H9 (cell line): ENCODE data around the gene SMURF1. TPM values are rescaled to one million over a fixed set of nuclear protein-coding genes. Genes with fewer than 3 reads are reported as not detected.

ENCODE experiments used
- DNase-seq: peaks from one replicate; pipeline ENCODE4 v3.0.0-alpha.2; 2017
- H2AFZ ChIP-seq: one replicate; pipeline ENCODE4 v1.6.1; 2013; ENCODE audit warnings: mild to moderate bottlenecking, low read length, control low read depth, moderate library complexity
- H2AK5ac ChIP-seq: 2 replicates; pipeline ENCODE4 v1.6.1; 2013; ENCODE audit warnings: low read length, control low read depth, mixed read lengths; ENCODE audit not compliant: insufficient read length
- H2BK120ac ChIP-seq: one replicate; pipeline ENCODE4 v1.6.1; 2013; ENCODE audit warnings: low read depth, mild to moderate bottlenecking, low read length, control low read depth, inconsistent platforms; ENCODE audit not compliant: poor library complexity, severe bottlenecking
- H2BK12ac ChIP-seq: 2 replicates; pipeline ENCODE4 v1.6.1; 2013; ENCODE audit warnings: low read length, control low read depth, mixed read lengths, low read depth; ENCODE audit not compliant: insufficient read length
- H2BK15ac ChIP-seq: 2 replicates; pipeline ENCODE4 v1.6.1; 2013; ENCODE audit warnings: low read depth, low read length, control low read depth
- H2BK20ac ChIP-seq: one replicate; pipeline ENCODE4 v1.6.1; 2013; ENCODE audit warnings: low read depth, mild to moderate bottlenecking, low read length, control low read depth, inconsistent platforms; ENCODE audit not compliant: poor library complexity, severe bottlenecking
- H2BK5ac ChIP-seq: 2 replicates; pipeline ENCODE4 v1.6.1; 2013; ENCODE audit warnings: low read length, control low read depth, mixed read lengths; ENCODE audit not compliant: insufficient read length
- H3K14ac ChIP-seq: 2 replicates; pipeline ENCODE4 v1.6.1; 2013; ENCODE audit warnings: low read length, control low read depth; ENCODE audit not compliant: insufficient read depth
- H3K18ac ChIP-seq: 2 replicates; pipeline ENCODE4 v1.6.1; 2013; ENCODE audit warnings: low read depth, mild to moderate bottlenecking, mixed read lengths, low read length, control low read depth; ENCODE audit not compliant: insufficient read length
- H3K23ac ChIP-seq: 2 replicates; pipeline ENCODE4 v1.6.1; 2013; ENCODE audit warnings: low read length, control low read depth, mixed read lengths, low read depth; ENCODE audit not compliant: insufficient read length
- H3K23me2 ChIP-seq: 2 replicates; pipeline ENCODE4 v1.6.1; 2013; ENCODE audit warnings: low read depth, mild to moderate bottlenecking, mixed read lengths, low read length, control low read depth; ENCODE audit not compliant: insufficient read length, poor library complexity, severe bottlenecking
- H3K27ac ChIP-seq: 2 replicates; pipeline ENCODE4 v1.5.1; 2013; ENCODE audit warnings: low read length, control low read depth, mixed read lengths, low read depth; ENCODE audit not compliant: insufficient read length
- H3K27me3 ChIP-seq: 2 replicates; pipeline ENCODE4 v1.6.1; 2013; ENCODE audit warnings: low read length, control low read depth, inconsistent platforms; ENCODE audit not compliant: insufficient read depth
- H3K4ac ChIP-seq: 2 replicates; pipeline ENCODE4 v1.6.1; 2013; ENCODE audit warnings: low read depth, mild to moderate bottlenecking, control low read depth, inconsistent platforms, low read length, moderate library complexity
- H3K4me1 ChIP-seq: 2 replicates; pipeline ENCODE4 v1.6.1; 2013; ENCODE audit warnings: low read length, control low read depth, inconsistent platforms; ENCODE audit not compliant: insufficient read depth
- H3K4me2 ChIP-seq: 2 replicates; pipeline ENCODE4 v1.6.1; 2013; ENCODE audit warnings: low read length, control low read depth, mixed read lengths; ENCODE audit not compliant: insufficient read length, insufficient read depth
- H3K56ac ChIP-seq: 2 replicates; pipeline ENCODE4 v1.6.1; 2013; ENCODE audit warnings: low read depth, mild to moderate bottlenecking, mixed read lengths, low read length, control low read depth; ENCODE audit not compliant: insufficient read length
- H3K79me1 ChIP-seq: 2 replicates; pipeline ENCODE4 v1.6.1; 2013; ENCODE audit warnings: low read depth, mild to moderate bottlenecking, moderate library complexity, low read length, control low read depth, inconsistent platforms; ENCODE audit not compliant: insufficient read depth, poor library complexity, severe bottlenecking
- H3K79me2 ChIP-seq: 2 replicates; pipeline ENCODE4 v1.6.1; 2013; ENCODE audit warnings: low read length, control low read depth, inconsistent platforms; ENCODE audit not compliant: insufficient read depth
- H3K9ac ChIP-seq: 2 replicates; pipeline ENCODE4 v1.6.1; 2013; ENCODE audit warnings: low read length, control low read depth, mixed read lengths; ENCODE audit not compliant: insufficient read length; ENCODE audit errors: extremely low read depth
- H3K9me3 ChIP-seq: one replicate; pipeline ENCODE4 v1.6.1; 2013; ENCODE audit warnings: low read depth, low read length, inconsistent platforms; ENCODE audit not compliant: control insufficient read depth
- H3T11ph ChIP-seq: one replicate; pipeline ENCODE4 v1.6.1; 2013; ENCODE audit warnings: mild to moderate bottlenecking, low read length, control low read depth, inconsistent platforms
- H4K20me1 ChIP-seq: one replicate; pipeline ENCODE4 v1.6.1; 2013; ENCODE audit not compliant: control insufficient read depth, insufficient read length, insufficient read depth
- H4K5ac ChIP-seq: 2 replicates; pipeline ENCODE4 v1.6.1; 2013; ENCODE audit warnings: low read depth, mild to moderate bottlenecking, mixed read lengths, low read length, control low read depth; ENCODE audit not compliant: insufficient read length
- H4K8ac ChIP-seq: replicated peaks from 2 replicates; pipeline ENCODE4 v1.6.1; 2013; ENCODE audit warnings: low read length, control low read depth, mixed read lengths, low read depth; ENCODE audit not compliant: insufficient read length
- H4K91ac ChIP-seq: 2 replicates; pipeline ENCODE4 v1.6.1; 2013; ENCODE audit warnings: low read depth, mild to moderate bottlenecking, moderate library complexity, mixed read lengths, low read length, control low read depth; ENCODE audit not compliant: insufficient read length
- H3K27ac Mint-ChIP-seq, 3 experiments: 2 replicates in 2 of 3; 3 replicates in 1 of 3; pipeline ENCODE4 v1.8.0; 2020 to 2021; ENCODE audit warnings: mixed read lengths in 3 of 3, mild to moderate bottlenecking in 1 of 3, moderate library complexity in 1 of 3
- H3K27me3 Mint-ChIP-seq: 2 replicates; pipeline ENCODE4 v1.8.0; 2021; ENCODE audit warnings: low read depth, mild to moderate bottlenecking, moderate library complexity, mixed read lengths
- H3K36me3 Mint-ChIP-seq, 3 experiments: 2 replicates in 2 of 3; 3 replicates in 1 of 3; pipeline ENCODE4 v1.8.0; 2020 to 2021; ENCODE audit warnings: low read depth in 3 of 3, mixed read lengths in 3 of 3; ENCODE audit not compliant: insufficient read depth in 1 of 3
- H3K4me1 Mint-ChIP-seq, 2 experiments: 2 replicates each; pipeline ENCODE4 v1.8.0; 2020; ENCODE audit warnings: mixed read lengths in 2 of 2
- H3K4me3 Mint-ChIP-seq, 2 experiments: 2 replicates in 1 of 2; 3 replicates in 1 of 2; pipeline ENCODE4 v1.8.0; 2020 to 2021; ENCODE audit warnings: mild to moderate bottlenecking in 2 of 2, mixed read lengths in 2 of 2, moderate library complexity in 1 of 2
- H3K9me3 Mint-ChIP-seq, 2 experiments: 2 replicates in 1 of 2; 3 replicates in 1 of 2; pipeline ENCODE4 v1.8.0; 2020; ENCODE audit warnings: mild to moderate bottlenecking in 2 of 2, mixed read lengths in 2 of 2, moderate library complexity in 1 of 2
- WGBS: extraction: QIAGEN DNeasy Blood & Tissue Kit; methylation state at CpG from one replicate; pipeline ENCODE4 v1.1.7; 2013; ENCODE audit warnings: missing lambda C conversion rate, low lambda C conversion rate, mixed read lengths; ENCODE audit not compliant: insufficient read length; ENCODE audit errors: extremely low coverage; 5-methylcytosine and 5-hydroxymethylcytosine counted together
- total RNA-seq: library from RNA; stranded (reverse); gene quantifications from 2 replicates; pipeline ENCODE4 v1.2.1, GENCODE V29; 2021
- TF ChIP-seq, protein P1 (sequence below): fragments of 200-600 bp; sonication (generic); conservative IDR thresholded peaks from 3 replicates; pipeline ENCODE4 v1.8.0; 2021; ENCODE audit warnings: antibody characterized with exemption, mild to moderate bottlenecking

SMURF1 gene
- total RNA-seq, 1 experiment from 2014 or later, result 29.4 TPM

DNA sequence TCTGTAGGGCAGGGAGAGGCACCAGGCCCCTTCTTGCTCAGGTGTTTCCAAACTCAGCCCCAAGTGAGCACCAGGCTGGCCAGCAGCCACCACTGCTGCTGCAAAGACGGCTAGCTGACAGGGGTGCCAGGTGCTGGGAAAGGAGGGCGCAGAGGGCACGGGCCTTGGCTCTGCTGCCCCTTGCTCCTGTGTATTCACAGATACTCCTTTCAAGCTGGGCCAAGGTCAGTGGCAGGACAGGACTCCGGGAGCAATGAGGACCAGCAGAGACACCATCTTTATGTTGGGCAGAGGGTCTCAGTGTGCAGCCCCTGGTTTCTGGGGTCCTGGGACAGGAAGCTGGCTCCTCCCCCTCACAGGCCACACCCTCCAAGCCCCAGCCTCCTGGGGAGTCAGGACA is 110.1 kb downstream of the SMURF1 start:
- Histone ChIP-seq H3K14ac (no peak overlapping the region), H2AK5ac (no peak overlapping the region), H3K4me2 (no peak overlapping the region), H3K27me3 (no peaks in the 10 kb centered on the region), H3K9me3 (no peaks in the 10 kb centered on the region), H4K5ac (no peak overlapping the region), H2BK12ac (no peak overlapping the region), H3K18ac (no peak overlapping the region), H3K4ac (no peak overlapping the region), H4K20me1 (no peaks in the 10 kb centered on the region), H2BK15ac (no peak overlapping the region), H3K23me2 (no peaks in the 10 kb centered on the region), H4K91ac (no peak overlapping the region), H2BK120ac (no peak overlapping the region), H3K4me1 (no peaks in the 10 kb centered on the region), H3T11ph (no peak overlapping the region), H2BK5ac (no peak overlapping the region), H2AFZ (no peak overlapping the region), H3K79me1 (no peaks in the 10 kb centered on the region), H3K56ac (no peak overlapping the region), H2BK20ac (no peak overlapping the region), H3K9ac (no peak overlapping the region), H3K27ac (no peak overlapping the region), H3K23ac (no peak overlapping the region), H4K8ac (no peak overlapping the region), H3K79me2 (no peaks in the 10 kb centered on the region)
- TF ChIP-seq, protein P1, sequence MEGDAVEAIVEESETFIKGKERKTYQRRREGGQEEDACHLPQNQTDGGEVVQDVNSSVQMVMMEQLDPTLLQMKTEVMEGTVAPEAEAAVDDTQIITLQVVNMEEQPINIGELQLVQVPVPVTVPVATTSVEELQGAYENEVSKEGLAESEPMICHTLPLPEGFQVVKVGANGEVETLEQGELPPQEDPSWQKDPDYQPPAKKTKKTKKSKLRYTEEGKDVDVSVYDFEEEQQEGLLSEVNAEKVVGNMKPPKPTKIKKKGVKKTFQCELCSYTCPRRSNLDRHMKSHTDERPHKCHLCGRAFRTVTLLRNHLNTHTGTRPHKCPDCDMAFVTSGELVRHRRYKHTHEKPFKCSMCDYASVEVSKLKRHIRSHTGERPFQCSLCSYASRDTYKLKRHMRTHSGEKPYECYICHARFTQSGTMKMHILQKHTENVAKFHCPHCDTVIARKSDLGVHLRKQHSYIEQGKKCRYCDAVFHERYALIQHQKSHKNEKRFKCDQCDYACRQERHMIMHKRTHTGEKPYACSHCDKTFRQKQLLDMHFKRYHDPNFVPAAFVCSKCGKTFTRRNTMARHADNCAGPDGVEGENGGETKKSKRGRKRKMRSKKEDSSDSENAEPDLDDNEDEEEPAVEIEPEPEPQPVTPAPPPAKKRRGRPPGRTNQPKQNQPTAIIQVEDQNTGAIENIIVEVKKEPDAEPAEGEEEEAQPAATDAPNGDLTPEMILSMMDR, result no peak
- WGBS, result no CpG with 5 or more reads among the region's 4 CpGs
- H3K4me1 Mint-ChIP-seq, result no peaks in the 10 kb centered on the region
- no peaks in the 10 kb centered on the region for H3K9me3 Mint-ChIP-seq
- H3K4me3 Mint-ChIP-seq, result no peak overlapping the region
- H3K27ac Mint-ChIP-seq, result no peak overlapping the region
- no peak for DNase-seq
- peaks cover 56 to 95% (median 85%) of the 10 kb centered on the region in 3 experiments for H3K36me3 Mint-ChIP-seq
- H3K27me3 Mint-ChIP-seq, result peaks cover under 1% of the 10 kb centered on the region
